ENCODE measurements around the gene COQ5.

- TF ChIP-seq CTCF (IDR thresholded peaks at IDR 0.05) (peak; percentile 9 to 70), POLR2A (IDR thresholded peaks at IDR 0.05) (no peak), POLR2AphosphoS5 (IDR thresholded peaks at IDR 0.05) (no peak), EP300 (IDR thresholded peaks at IDR 0.05) (no peak)
Measured at GRCh38 chr12:120453977-120454376, 75.0 kb downstream of the COQ5 start.

All from suprapubic skin (tissue), 4 donors.